AG09309 (cell line): ENCODE data around the gene UBE4B.

ENCODE experiments used
- DNase-seq: peaks from one replicate; pipeline ENCODE4 v3.0.0-alpha.2; 2010; ENCODE audit warnings: low read depth
- H3K4me3 ChIP-seq: 2 replicates; pipeline ENCODE4 v1.5.1; 2011; ENCODE audit warnings: mild to moderate bottlenecking, low read depth, low read length, moderate library complexity; ENCODE audit not compliant: control insufficient read depth
- TF ChIP-seq, protein P1 (sequence below): IDR thresholded peaks from 2 replicates; pipeline ENCODE4 v1.5.1; 2011; ENCODE audit warnings: mild to moderate bottlenecking, low read depth, low read length, inconsistent platforms; ENCODE audit not compliant: insufficient read depth, control insufficient read depth; ENCODE audit errors: missing control alignments

UBE4B gene

DNA sequence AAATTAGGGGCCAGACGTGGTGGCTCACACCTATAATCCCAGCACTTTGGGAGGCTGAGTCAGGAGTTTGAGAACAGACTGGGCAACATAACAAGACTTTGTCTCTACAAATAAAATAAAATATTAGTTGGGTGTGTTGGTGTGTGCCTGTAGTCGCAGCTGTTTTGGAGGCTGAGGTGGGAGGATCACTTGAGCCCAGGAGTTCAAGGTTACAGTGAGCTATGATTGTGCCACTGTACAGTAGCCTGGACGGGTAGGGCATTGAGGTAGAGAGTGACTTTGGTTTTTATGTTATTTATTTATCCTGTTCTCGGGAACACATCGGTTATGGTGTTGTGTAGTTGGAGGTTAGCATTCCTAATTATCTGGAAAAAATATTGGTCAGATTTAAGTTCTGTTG lies 197.1 kb downstream of the UBE4B start:
- DNase-seq = no peak
- no peak overlapping the region for H3K4me3 ChIP-seq
- TF ChIP-seq, protein P1, sequence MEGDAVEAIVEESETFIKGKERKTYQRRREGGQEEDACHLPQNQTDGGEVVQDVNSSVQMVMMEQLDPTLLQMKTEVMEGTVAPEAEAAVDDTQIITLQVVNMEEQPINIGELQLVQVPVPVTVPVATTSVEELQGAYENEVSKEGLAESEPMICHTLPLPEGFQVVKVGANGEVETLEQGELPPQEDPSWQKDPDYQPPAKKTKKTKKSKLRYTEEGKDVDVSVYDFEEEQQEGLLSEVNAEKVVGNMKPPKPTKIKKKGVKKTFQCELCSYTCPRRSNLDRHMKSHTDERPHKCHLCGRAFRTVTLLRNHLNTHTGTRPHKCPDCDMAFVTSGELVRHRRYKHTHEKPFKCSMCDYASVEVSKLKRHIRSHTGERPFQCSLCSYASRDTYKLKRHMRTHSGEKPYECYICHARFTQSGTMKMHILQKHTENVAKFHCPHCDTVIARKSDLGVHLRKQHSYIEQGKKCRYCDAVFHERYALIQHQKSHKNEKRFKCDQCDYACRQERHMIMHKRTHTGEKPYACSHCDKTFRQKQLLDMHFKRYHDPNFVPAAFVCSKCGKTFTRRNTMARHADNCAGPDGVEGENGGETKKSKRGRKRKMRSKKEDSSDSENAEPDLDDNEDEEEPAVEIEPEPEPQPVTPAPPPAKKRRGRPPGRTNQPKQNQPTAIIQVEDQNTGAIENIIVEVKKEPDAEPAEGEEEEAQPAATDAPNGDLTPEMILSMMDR = no peak
